Transverse colon (tissue), 4 donors: ENCODE measurements around the gene PPM1D. TPM values are rescaled to one million over a fixed set of nuclear protein-coding genes. Genes with fewer than 3 reads are reported as not detected.
"Not testable (repeated sequence)": the region's sequence is repeated elsewhere in the genome, so short reads cannot be mapped to it uniquely, and the experiment has no call there.

Source experiments
- DNase-seq: peaks from one replicate; pipeline ENCODE4 v3.0.0-alpha.2; 2019
- H3K27ac ChIP-seq, 4 donors: fragments of 200-600 bp; sonication (generic); 2 replicates each; pipeline ENCODE4 v1.5.1; 2016 to 2018; ENCODE audit warnings: inconsistent platforms in 4 of 4
- H3K27me3 ChIP-seq: fragments of 200-600 bp; sonication (generic); 2 replicates; pipeline ENCODE4 v1.5.1; 2017; ENCODE audit warnings: inconsistent platforms
- H3K36me3 ChIP-seq, 4 donors: fragments of 200-600 bp; sonication (generic); 2 replicates each; pipeline ENCODE4 v1.5.1; 2017 to 2019; ENCODE audit warnings: inconsistent platforms in 4 of 4
- H3K4me1 ChIP-seq, 4 donors: fragments of 200-600 bp; sonication (generic); 2 replicates each; pipeline ENCODE4 v1.5.1; 2017 to 2020; ENCODE audit warnings: inconsistent platforms in 4 of 4
- H3K4me3 ChIP-seq, 4 donors: fragments of 200-600 bp; sonication (generic); 1 replicate in 1 of 4; 2 replicates in 3 of 4; pipeline versions ENCODE4 v1.5.1 to v1.6.1; 2017 to 2019; ENCODE audit warnings: inconsistent platforms in 4 of 4
- H3K9me3 ChIP-seq, 2 donors: fragments of 200-600 bp; sonication (generic); 2 replicates each; pipeline ENCODE4 v1.5.1; 2017 to 2019; ENCODE audit warnings: inconsistent platforms in 2 of 2
- EP300 ChIP-seq: sonication (generic); formaldehyde crosslinking; IDR thresholded peaks from one replicate; pipeline ENCODE4 v1.6.1; 2017; ENCODE audit warnings: antibody characterized with exemption, low read depth
- POLR2A ChIP-seq: fragments of 450-650 bp; IDR thresholded peaks from one replicate; pipeline ENCODE4 v1.6.1; 2016; ENCODE audit warnings: antibody characterized with exemption, mild to moderate bottlenecking, moderate library complexity
- POLR2AphosphoS5 ChIP-seq, 3 donors: sonication (generic); formaldehyde crosslinking; IDR thresholded peaks; one replicate each; pipeline ENCODE4 v1.6.1; 2016; ENCODE audit warnings: antibody characterized with exemption in 3 of 3
- WGBS, 2 donors: methylation state at CpG; one replicate each; pipeline ENCODE4 v1.1.5; 2018; ENCODE audit warnings: low coverage in 1 of 2; 5-methylcytosine and 5-hydroxymethylcytosine counted together
- in situ Hi-C, 4 donors: fragments of 200-750 bp; cut with MboI; loops; one replicate each; pipeline versions ENCODE4 v1.15.0 to v1.15.1; 2017; ENCODE audit warnings: low sequenced_read_pairs in 3 of 4, low pct_ligation_motif_present in 1 of 4, low pct_unique_long_range_greater_than_20kb in 1 of 4
- intact Hi-C: fragments of 100-400 bp; cut with DNase I; formaldehyde crosslinking; loops from one replicate; pipeline ENCODE4 v1.15.1; 2023; ENCODE audit warnings: low total_unique reads
- total RNA-seq, 4 donors: library from RNA; depleted of rRNA; stranded (reverse); fragments of >200 nt; gene quantifications; one replicate each; pipeline ENCODE4 v1.1.0, GENCODE V29; 2016
- TF ChIP-seq, protein P1 (sequence below), 5 experiments: fragments of 200-600 bp in 3 of 5; fragments of 450-650 bp in 2 of 5; sonication (generic) in 3 of 5; IDR thresholded peaks; 1 replicate in 2 of 5; 2 replicates in 3 of 5; pipeline ENCODE4 v1.5.1; 2016 to 2017; ENCODE audit warnings: antibody characterized with exemption in 5 of 5, inconsistent platforms in 3 of 5, mild to moderate bottlenecking in 2 of 5, moderate library complexity in 1 of 5

PPM1D gene
- total RNA-seq, 4 donors from 2014 or later: 4.6 to 25.8 (median 16.0) TPM

DNA sequence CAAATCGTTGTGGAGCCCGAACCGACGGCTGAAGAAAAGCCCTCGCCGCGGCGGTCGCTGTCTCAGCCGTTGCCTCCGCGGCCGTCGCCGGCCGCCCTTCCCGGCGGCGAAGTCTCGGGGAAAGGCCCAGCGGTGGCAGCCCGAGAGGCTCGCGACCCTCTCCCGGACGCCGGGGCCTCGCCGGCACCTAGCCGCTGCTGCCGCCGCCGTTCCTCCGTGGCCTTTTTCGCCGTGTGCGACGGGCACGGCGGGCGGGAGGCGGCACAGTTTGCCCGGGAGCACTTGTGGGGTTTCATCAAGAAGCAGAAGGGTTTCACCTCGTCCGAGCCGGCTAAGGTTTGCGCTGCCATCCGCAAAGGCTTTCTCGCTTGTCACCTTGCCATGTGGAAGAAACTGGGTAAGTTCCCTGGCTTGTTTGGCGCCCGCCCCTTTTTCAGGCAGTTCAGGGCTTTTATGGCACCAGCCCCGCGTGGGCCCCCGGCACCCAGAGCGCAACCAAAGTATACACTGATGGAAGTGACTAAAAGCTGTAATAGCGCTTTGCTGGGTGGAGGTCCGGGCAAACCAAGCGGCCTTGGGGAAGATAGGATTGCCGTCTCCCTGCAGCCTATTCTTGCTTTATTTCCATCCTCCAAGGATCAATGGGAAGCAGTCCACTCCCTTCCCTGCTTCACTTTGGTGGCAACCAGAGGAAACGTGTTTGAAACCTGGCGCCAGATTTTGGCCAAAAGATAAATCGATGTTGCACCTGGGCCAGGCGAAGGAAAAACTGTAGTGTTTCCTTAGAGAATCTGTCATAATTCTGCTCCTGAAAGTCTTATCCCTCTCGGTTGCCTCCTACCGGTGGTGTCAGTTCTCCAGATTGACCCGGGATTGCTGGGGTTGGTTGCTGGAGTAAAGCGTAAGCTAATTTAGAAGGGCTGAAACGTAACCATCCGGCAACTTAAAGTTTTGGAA lies 775 bp downstream of the PPM1D start:
- 0% methylated on average over 52 of the region's 69 CpGs; no CpG with 5 or more reads in 1 of the 2 donors for WGBS, 2 donors
- in situ Hi-C loops: no loop called here
- TF ChIP-seq POLR2AphosphoS5 (IDR thresholded peaks at IDR 0.05) (peak; percentile 57 to 69 (median 60)), EP300 (no peak), POLR2A (no peak)
- TF ChIP-seq, protein P1, sequence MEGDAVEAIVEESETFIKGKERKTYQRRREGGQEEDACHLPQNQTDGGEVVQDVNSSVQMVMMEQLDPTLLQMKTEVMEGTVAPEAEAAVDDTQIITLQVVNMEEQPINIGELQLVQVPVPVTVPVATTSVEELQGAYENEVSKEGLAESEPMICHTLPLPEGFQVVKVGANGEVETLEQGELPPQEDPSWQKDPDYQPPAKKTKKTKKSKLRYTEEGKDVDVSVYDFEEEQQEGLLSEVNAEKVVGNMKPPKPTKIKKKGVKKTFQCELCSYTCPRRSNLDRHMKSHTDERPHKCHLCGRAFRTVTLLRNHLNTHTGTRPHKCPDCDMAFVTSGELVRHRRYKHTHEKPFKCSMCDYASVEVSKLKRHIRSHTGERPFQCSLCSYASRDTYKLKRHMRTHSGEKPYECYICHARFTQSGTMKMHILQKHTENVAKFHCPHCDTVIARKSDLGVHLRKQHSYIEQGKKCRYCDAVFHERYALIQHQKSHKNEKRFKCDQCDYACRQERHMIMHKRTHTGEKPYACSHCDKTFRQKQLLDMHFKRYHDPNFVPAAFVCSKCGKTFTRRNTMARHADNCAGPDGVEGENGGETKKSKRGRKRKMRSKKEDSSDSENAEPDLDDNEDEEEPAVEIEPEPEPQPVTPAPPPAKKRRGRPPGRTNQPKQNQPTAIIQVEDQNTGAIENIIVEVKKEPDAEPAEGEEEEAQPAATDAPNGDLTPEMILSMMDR (IDR thresholded peaks at IDR 0.05): peak; percentile 74 to 83 (median 81)

GRCh38 chr17:60601447-60602384 lies 1.7 kb downstream of the PPM1D start:
- DNase-seq: peak; percentile 60

More for the DNA sequence above, 775 bp downstream of the PPM1D start:
- Histone ChIP-seq H3K4me3 (peak overlapping the region; percentile 79 to 94 (median 89)), H3K36me3 (no peaks in the 10 kb centered on the region), H3K9me3 (no peaks in the 10 kb centered on the region), H3K27me3 (no peaks in the 10 kb centered on the region), H3K27ac (peak overlapping the region; percentile 95 to 98 (median 98)), H3K4me1 (peaks cover 6 to 39% (median 15%) of the 10 kb centered on the region in 4 donors)
- DNase-seq: peak; percentile 89
- intact Hi-C loops: loop anchor here (2.0 kb wide), 1 partner anchor 74 kb away; the partner anchor contains the start of gene APPBP2

GRCh38 chr17:60602385-60602742 lies 2.4 kb downstream of the PPM1D start:
- peaks cover 6 to 41% (median 15%) of the 10 kb centered on the region in 4 donors for H3K4me1 ChIP-seq
- no peaks in the 10 kb centered on the region for H3K9me3 ChIP-seq
- peak overlapping the region; percentile 79 to 94 (median 89) for H3K4me3 ChIP-seq
- H3K36me3 ChIP-seq: no peaks in the 10 kb centered on the region
- WGBS, 2 donors: 6 to 15% methylated on average over 2 to 12 of the region's 12 CpGs
- no peak for DNase-seq
- no peak for TF ChIP-seq POLR2AphosphoS5 (IDR thresholded peaks at IDR 0.05)
- in situ Hi-C loops: no loop called here
- H3K27me3 ChIP-seq: no peaks in the 10 kb centered on the region
- intact Hi-C loops: no loop called here
- H3K27ac ChIP-seq: peak overlapping the region; percentile 95 to 98 (median 98)

More at GRCh38 chr17:60601447-60602384, 1.7 kb downstream of the PPM1D start:
- TF ChIP-seq EP300: no peak
- peak; percentile 12 for TF ChIP-seq POLR2A
- TF ChIP-seq POLR2AphosphoS5 (IDR thresholded peaks at IDR 0.05): peak in 2 of 3 donors; percentile 39 to 60
- TF ChIP-seq, protein P1 (IDR thresholded peaks at IDR 0.05): peak in 2 of 5 experiments; percentile 6 to 10
- Histone ChIP-seq H3K27ac (peak overlapping the region; percentile 95 to 98 (median 98)), H3K36me3 (no peaks in the 10 kb centered on the region), H3K4me3 (peak overlapping the region; percentile 79 to 94 (median 89)), H3K4me1 (peaks cover 6 to 39% (median 15%) of the 10 kb centered on the region in 4 donors), H3K27me3 (no peaks in the 10 kb centered on the region), H3K9me3 (no peaks in the 10 kb centered on the region)
- intact Hi-C loops: loop anchor here (2.0 kb wide), 1 partner anchor 75 kb away; the partner anchor contains the start of gene APPBP2
- 0 to 1% methylated on average over 13 to 14 of the region's 14 CpGs for WGBS, 2 donors
- in situ Hi-C loops: no loop called here

DNA sequence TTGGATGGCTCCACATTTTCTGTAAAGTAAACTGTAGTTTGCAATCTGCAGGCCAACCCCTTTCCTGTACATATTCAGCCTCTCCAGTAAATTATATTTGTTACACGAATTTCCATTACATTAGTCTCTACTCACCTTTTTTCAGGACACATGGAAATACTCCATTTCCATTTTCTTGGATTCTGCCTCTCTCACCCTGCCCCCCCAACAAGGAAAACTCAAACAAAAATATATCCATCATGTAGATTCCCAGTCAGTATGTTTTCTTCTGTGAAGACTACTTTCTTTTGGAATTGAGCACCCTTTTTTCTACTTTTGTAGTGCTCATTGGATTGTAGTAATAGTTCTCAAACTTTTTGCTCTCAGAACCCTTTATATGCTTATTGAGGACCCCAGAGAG lies 2.9 kb downstream of the PPM1D start:
- intact Hi-C loops (no loop called here), in situ Hi-C loops (no loop called here)
- H3K9me3 ChIP-seq: no peaks in the 10 kb centered on the region
- H3K27me3 ChIP-seq: no peaks in the 10 kb centered on the region
- no peak for DNase-seq
- H3K4me3 ChIP-seq: peak overlapping the region in 3 of 4 donors; percentile 79 to 94 (median 89)
- H3K36me3 ChIP-seq: no peaks in the 10 kb centered on the region
- H3K4me1 ChIP-seq: peaks cover 6 to 43% (median 15%) of the 10 kb centered on the region in 4 donors
- 0 to 14% methylated on average over 1 of the region's 1 CpG for WGBS, 2 donors
- no peak for TF ChIP-seq POLR2AphosphoS5 (IDR thresholded peaks at IDR 0.05)
- TF ChIP-seq EP300: no peak
- TF ChIP-seq, protein P1 (IDR thresholded peaks at IDR 0.05): no peak
- no peak for TF ChIP-seq POLR2A
- peak overlapping the region in 1 of 4 donors; percentile 95 for H3K27ac ChIP-seq

DNA sequence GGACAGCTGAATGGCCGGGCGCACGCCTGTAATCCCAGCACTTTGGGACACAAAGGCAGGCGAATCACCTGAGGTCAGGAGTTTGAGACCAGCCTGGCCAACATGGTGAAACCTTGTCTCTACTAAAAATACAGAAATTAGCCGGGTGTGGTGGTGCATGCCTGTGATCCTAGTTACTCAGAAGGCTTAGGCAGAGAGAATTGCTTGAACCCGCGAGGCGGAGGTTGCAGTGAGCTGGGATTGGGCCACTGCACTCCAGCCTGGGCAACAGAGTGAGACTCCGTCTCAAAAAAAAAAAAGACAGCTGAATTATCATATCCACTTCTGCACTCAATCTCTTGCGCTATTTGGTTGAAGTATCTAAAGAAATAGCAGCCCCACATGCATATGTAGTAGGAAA lies 3.5 kb downstream of the PPM1D start:
- H3K27ac ChIP-seq, H3K4me3 ChIP-seq, H3K9me3 ChIP-seq, in situ Hi-C loops, DNase-seq, H3K36me3 ChIP-seq, H3K27me3 ChIP-seq, intact Hi-C loops: not testable (repeated sequence)
- peaks cover 6 to 43% (median 15%) of the 10 kb centered on the region in 4 donors for H3K4me1 ChIP-seq
- WGBS, 2 donors: 92 to 98% methylated on average over 9 to 10 of the region's 10 CpGs
